Esophagus mucosa (tissue), 1 donor: ENCODE measurements around the gene CEACAM21. TPM values are rescaled to one million over a fixed set of nuclear protein-coding genes. Genes with fewer than 3 reads are reported as not detected.

Source experiments
- ATAC-seq: fragments of 200-7000 bp; cut with Tn5 transposase; one replicate; pipeline ENCODE4 v1.9.1; 2020
- total RNA-seq: library from RNA; stranded (reverse); gene quantifications from one replicate; pipeline ENCODE4 v1.2.4, GENCODE V29; 2023
- donor health status: DM: yes; HTN: yes; CAD: no.

Gene CEACAM21
- total RNA-seq, 1 donor from 2014 or later: 2.0 TPM

GRCh38 chr19:41620171-41620570 lies 44.2 kb downstream of the CEACAM21 start:
- no peak for ATAC-seq

GRCh38 chr19:41621226-41621625 lies 45.3 kb downstream of the CEACAM21 start:
- no peak for ATAC-seq

GRCh38 chr19:41621654-41622053 lies 45.7 kb downstream of the CEACAM21 start:
- ATAC-seq: no peak

- no peak for ATAC-seq
Observed at GRCh38 chr19:41623360-41623759, 47.4 kb downstream of the CEACAM21 start.

GRCh38 chr19:41624515-41624914 lies 48.5 kb downstream of the CEACAM21 start:
- no peak for ATAC-seq

- no peak for ATAC-seq
Observed at GRCh38 chr19:41624937-41625336, 49.0 kb downstream of the CEACAM21 start.

GRCh38 chr19:41626278-41626677 lies 50.3 kb downstream of the CEACAM21 start:
- no peak for ATAC-seq

GRCh38 chr19:41626877-41627276 lies 50.9 kb downstream of the CEACAM21 start, which contains the start of gene CEACAM4:
Gene CEACAM4 (minus strand): TSS chr19:41627074. CDS start chr19:41626963, 111 bp downstream.
- ATAC-seq: peak; percentile 21

- peak; percentile 18 for ATAC-seq
Observed at GRCh38 chr19:41627966-41628675, 52.2 kb downstream of the CEACAM21 start.

Other genes with a start within 250 kb of the CEACAM21 start
- gene TGFB1, start 222.2 kb upstream of the CEACAM21 start, total RNA-seq: 53.8 TPM
- 4.3 TPM for gene B9D2, start 212.0 kb upstream of the CEACAM21 start, total RNA-seq
- 20.0 TPM for gene TMEM91, start 199.6 kb upstream of the CEACAM21 start, total RNA-seq
- 15.7 TPM for gene EXOSC5, start 178.8 kb upstream of the CEACAM21 start, total RNA-seq
- gene BCKDHA, start 178.3 kb upstream of the CEACAM21 start, total RNA-seq: 49.3 TPM
- gene B3GNT8, start 148.8 kb upstream of the CEACAM21 start, total RNA-seq: 40.4 TPM
- gene DMAC2, start 136.3 kb upstream of the CEACAM21 start, total RNA-seq: 34.6 TPM
- gene ERICH4, start 133.0 kb upstream of the CEACAM21 start, total RNA-seq: not detected
- 0.24 TPM for gene CEACAM4, start 50.9 kb downstream of the CEACAM21 start, total RNA-seq
- 71.9 TPM for gene CEACAM7, start 112.1 kb downstream of the CEACAM21 start, total RNA-seq
- gene CEACAM5, start 132.5 kb downstream of the CEACAM21 start, total RNA-seq: 369 TPM
- 268 TPM for gene CEACAM6, start 179.4 kb downstream of the CEACAM21 start, total RNA-seq
- gene CEACAM3, start 220.4 kb downstream of the CEACAM21 start, total RNA-seq: not detected